ENCODE data around the gene PLCH1.

DNA sequence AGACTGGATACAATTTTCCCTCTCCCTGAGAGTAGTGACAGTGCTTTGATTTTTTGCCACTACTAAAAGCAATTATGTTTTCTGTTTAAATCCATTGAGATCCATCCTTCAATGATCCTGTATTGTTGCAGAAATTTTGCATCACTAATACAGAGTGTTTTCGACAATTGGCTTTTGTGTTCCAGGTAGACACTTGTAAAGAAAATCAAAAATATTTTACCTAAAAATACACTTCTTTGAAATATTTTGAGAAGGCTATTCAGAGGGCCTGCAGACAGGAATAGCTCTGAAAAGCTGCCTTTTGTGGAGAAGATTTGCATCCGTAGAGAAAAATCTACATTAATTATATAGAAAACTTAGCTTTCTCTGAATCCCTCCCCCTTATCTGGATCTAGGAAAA, 384.6 kb downstream of the PLCH1 start:
- TF ChIP-seq, protein P1, sequence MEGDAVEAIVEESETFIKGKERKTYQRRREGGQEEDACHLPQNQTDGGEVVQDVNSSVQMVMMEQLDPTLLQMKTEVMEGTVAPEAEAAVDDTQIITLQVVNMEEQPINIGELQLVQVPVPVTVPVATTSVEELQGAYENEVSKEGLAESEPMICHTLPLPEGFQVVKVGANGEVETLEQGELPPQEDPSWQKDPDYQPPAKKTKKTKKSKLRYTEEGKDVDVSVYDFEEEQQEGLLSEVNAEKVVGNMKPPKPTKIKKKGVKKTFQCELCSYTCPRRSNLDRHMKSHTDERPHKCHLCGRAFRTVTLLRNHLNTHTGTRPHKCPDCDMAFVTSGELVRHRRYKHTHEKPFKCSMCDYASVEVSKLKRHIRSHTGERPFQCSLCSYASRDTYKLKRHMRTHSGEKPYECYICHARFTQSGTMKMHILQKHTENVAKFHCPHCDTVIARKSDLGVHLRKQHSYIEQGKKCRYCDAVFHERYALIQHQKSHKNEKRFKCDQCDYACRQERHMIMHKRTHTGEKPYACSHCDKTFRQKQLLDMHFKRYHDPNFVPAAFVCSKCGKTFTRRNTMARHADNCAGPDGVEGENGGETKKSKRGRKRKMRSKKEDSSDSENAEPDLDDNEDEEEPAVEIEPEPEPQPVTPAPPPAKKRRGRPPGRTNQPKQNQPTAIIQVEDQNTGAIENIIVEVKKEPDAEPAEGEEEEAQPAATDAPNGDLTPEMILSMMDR (IDR thresholded peaks at IDR 0.05; ENCODE audit: insufficient read depth, low read length) = no peak
- TF ChIP-seq, protein P2, sequence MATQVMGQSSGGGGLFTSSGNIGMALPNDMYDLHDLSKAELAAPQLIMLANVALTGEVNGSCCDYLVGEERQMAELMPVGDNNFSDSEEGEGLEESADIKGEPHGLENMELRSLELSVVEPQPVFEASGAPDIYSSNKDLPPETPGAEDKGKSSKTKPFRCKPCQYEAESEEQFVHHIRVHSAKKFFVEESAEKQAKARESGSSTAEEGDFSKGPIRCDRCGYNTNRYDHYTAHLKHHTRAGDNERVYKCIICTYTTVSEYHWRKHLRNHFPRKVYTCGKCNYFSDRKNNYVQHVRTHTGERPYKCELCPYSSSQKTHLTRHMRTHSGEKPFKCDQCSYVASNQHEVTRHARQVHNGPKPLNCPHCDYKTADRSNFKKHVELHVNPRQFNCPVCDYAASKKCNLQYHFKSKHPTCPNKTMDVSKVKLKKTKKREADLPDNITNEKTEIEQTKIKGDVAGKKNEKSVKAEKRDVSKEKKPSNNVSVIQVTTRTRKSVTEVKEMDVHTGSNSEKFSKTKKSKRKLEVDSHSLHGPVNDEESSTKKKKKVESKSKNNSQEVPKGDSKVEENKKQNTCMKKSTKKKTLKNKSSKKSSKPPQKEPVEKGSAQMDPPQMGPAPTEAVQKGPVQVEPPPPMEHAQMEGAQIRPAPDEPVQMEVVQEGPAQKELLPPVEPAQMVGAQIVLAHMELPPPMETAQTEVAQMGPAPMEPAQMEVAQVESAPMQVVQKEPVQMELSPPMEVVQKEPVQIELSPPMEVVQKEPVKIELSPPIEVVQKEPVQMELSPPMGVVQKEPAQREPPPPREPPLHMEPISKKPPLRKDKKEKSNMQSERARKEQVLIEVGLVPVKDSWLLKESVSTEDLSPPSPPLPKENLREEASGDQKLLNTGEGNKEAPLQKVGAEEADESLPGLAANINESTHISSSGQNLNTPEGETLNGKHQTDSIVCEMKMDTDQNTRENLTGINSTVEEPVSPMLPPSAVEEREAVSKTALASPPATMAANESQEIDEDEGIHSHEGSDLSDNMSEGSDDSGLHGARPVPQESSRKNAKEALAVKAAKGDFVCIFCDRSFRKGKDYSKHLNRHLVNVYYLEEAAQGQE (IDR thresholded peaks at IDR 0.05; ENCODE audit: insufficient replicate concordance, low read depth) = no peak
- TF ChIP-seq POLR2AphosphoS5 (IDR thresholded peaks at IDR 0.05; ENCODE audit: low read depth) (no peak), SPI1 (IDR thresholded peaks at IDR 0.05; ENCODE audit: borderline replicate concordance, low read depth) (no peak), GABPA (IDR thresholded peaks at IDR 0.05; ENCODE audit: low read depth) (no peak)

All from HL-60 (cell line).